DOHH2 (cell line): Measurements from ENCODE around the gene PHACTR2.
"Not testable (repeated sequence)": the region's sequence is repeated elsewhere in the genome, so short reads cannot be mapped to it uniquely, and the experiment has no call there.

Experiments used
- CTCF ChIP-seq: fragments of 200-600 bp; sonication (generic); IDR thresholded peaks from one replicate; pipeline ENCODE4 v1.5.1; 2014; ENCODE audit warnings: antibody characterized with exemption, mild to moderate bottlenecking, low read depth, low read length; ENCODE audit not compliant: poor library complexity, severe bottlenecking
- EZH2phosphoT487 ChIP-seq: fragments of 200-600 bp; sonication (generic); IDR thresholded peaks from 2 replicates; pipeline ENCODE4 v1.6.1; 2017; ENCODE audit warnings: borderline replicate concordance, mild to moderate bottlenecking, antibody characterized with exemption, low read length, moderate library complexity, mixed read lengths

DNA sequence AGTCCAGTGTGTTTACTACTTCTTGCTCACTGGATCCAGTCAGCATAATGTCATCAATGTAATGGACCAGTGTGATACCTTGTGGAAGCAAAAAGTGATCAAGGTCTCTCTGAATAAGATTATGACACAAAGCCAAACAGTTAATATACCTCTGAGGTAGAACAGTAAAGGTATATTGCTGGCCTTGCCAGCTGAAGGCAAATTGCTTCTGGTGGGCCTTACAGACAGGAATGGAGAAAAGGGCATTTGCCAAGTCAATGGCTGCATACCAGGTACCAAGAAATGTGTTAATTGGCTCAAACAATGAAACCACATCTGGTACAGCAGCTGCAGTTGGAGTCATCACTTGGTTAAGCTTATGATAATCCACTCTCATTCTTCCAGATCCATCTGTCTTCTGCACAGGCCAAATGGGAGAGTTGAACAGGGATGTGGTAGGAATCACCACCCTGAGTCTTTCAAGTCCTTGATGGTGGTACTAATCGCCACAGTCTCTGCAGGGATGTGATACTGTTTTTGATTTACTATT, 193.5 kb downstream of the PHACTR2 start:
- TF ChIP-seq CTCF, EZH2phosphoT487: not testable (repeated sequence)
